Measurements from ENCODE around the gene FBXW8.

FBXW8 gene

DNA sequence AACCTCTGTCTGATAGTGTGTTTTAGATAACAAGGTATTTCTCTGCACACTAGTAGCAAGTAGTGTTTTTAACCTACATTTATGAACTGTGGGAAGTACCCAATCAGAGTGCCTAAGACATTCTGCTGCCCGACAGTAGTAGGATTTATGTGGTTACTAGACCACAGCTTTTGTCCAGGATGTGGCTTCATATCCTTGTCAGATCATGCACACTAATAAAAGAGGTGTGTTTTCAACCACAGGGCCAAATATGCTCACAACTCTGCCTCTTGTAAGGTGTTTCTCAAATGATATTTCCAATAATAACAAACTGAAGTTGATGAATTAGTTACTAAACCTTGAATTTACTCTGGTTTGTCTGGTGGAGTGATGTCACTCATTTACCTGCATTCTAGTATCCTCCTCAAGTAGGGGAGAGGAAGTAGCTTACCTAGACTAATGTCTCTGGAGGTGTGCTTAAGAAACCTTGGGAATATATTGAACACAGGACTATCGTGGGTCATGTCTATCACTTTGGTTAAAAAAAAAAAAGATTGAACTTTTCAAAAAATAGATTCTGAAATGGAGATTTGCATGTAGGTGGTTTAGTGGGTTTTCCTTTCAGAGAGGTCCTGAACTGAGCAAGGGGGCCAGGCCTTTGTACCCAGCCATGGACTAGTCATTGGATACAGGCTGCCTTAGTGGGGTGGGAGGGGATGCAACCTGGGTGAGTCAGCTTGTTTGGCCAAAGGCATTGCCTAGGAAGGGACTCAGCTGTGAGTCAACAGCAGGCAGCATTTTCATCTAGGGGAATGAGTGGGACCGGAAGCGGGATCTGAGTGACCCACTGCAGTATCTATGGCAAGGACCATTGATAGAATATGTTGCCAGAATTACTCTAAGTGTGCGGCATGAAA is 14.1 kb downstream of the FBXW8 start:
- DNase-seq (ENCODE audit: low read depth) = peak; percentile 40

DNA sequence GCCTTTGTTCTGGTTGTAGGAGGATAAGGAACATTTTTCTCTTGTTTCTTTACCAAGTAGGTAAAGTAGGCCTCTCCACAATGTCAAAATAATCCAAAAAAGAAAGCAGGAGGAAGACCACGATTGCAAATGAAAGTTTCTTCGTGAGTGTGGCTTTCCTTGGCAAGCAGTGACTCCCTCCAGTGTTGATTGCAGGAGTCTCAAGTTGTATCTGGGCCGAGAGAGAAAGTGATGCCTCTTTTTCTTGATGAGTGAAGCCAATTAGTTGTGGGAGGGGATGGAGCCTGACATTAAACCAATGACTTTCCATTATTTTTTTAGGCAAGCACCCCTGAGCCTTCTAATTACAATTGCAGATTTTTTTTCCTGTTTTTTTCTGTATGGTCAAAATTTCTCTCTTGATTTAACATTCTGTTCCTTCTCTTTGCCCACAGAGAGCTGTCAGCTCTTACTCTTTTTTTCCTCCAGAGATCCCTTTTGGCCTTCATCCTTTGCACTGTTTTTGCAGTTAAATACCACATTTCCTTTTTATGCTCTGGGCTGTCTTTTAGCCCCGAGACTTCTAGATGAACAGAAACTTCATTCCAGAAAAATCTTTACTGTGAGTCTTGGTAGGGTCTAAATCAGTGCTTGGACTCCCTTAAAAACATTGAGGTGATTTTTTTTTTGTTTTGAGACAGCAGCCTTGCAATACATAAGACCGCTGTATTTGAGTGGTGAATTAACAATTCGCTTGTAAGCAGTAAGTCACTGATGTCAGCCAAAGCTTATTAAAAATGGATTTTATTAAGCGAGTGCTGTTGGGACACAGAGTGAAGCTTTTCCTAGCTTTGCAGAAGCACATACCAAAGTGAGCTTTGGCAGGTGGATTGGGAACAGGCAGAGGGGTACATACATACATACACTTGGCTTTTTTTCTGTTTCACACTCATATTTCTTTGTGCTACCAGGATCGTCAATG is 15.8 kb downstream of the FBXW8 start:
- DNase-seq (ENCODE audit: low read depth) = no peak

DNA sequence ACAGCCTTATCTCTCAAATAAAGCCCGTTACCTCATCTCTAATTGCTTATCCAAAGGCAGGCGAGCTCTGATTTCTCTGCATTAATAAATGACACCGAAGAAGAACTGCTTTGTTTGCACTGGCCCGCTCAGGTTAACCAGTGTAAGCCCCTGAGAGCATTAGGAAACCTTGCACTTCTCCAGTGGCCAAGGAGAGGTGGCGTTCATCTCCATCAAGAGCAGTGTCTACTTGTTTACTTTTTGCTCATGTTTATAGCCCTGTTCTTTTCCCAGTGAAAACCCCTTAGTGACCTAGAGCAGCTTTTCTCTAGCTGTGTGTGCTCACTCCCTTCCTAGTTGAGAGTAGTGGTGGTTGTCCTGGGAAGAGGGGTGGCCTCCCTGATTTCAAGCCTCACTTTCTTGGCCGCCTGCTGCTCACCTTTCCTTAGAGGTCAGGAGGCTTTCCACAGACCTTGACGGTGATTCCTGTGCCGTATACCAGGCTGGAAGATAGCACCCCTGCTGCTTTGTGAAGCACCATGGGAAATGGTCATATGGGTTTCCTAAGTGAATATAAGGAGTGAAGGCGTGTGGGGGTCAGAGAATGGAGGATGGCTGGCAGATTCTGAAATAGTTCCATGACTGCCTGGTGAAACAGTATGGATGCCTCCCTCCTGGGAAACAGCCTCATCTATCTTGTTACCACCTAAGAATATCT is 16.6 kb downstream of the FBXW8 start:
- no peak for DNase-seq (ENCODE audit: low read depth)

DNA sequence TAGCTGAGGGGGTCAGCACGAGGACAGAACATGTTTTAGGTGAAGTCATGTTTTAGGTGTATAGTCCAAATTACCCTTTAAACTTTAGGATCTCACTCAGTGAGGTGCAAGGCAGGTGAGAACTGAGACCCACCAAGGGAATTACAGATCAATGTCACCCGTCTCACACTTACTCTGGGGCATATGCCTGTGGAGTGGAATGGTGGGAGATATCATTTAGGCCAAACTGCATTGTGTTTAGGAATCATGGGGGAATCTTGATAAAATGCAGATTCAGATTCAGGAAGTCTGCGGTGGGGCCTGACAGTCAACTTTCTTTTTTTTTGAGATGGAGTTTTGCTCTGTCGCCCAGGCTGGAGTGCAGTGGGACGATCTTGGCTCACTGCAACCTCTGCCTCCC is 17.8 kb downstream of the FBXW8 start:
- DNase-seq (ENCODE audit: low read depth) = no peak

DNA sequence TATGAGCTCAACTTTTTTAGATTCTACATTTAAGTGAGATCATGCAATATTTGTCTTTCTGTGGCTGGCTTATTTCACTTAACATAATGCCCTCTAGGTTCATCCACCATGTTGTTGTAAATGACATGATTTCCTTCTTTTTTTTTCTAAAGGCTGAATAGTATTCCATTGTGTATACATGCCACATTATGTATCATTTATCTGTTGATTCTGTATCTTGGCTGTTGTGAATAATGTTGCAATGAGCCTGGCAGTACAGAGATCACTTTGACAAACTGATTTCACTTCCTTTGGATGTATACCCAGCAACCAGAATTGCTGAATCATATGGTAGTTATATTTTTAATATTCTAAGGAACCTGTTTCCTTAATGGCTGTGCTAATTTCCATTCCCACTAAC is 19.1 kb downstream of the FBXW8 start:
- no peak for DNase-seq (ENCODE audit: low read depth)

DNA sequence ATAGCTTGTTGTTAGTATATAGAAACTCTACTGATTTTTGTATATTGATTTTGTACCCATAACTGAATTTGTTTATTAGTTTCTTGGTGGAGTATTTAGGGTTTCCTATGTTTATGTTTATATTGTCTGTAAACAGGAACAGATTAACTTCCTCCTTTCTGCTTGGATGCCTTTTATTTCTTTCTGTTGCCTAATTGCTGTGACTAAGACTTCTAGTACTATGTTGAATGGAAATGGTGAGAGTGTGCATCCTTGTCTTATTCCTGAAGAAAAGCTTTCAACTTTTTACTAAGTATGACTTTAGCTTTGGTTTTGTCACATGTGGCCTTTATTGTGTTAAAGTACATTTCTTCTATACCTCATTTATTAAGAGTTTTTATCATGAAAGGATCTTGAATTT is 20.9 kb downstream of the FBXW8 start:
- DNase-seq (ENCODE audit: low read depth) = no peak

DNA sequence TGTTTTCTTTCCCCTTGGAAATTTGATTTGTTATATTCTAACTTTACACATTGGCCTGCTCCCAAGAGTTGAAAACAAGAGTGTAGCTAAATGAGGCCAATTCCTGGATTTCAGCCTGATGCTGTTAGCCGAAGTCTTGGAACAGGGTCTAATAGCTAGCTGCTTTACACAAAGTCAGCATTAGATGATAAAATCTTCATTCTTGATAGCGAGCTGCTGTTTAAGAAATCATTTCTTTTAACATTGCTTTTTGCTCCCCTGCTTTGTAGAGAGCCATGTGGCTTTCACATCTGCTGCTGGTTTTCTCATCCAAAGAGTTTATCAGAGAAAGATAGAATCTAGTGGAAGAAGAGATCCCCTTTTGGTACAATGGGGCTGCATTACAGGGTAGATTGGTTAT is 22.3 kb downstream of the FBXW8 start:
- DNase-seq (ENCODE audit: low read depth) = no peak

DNA sequence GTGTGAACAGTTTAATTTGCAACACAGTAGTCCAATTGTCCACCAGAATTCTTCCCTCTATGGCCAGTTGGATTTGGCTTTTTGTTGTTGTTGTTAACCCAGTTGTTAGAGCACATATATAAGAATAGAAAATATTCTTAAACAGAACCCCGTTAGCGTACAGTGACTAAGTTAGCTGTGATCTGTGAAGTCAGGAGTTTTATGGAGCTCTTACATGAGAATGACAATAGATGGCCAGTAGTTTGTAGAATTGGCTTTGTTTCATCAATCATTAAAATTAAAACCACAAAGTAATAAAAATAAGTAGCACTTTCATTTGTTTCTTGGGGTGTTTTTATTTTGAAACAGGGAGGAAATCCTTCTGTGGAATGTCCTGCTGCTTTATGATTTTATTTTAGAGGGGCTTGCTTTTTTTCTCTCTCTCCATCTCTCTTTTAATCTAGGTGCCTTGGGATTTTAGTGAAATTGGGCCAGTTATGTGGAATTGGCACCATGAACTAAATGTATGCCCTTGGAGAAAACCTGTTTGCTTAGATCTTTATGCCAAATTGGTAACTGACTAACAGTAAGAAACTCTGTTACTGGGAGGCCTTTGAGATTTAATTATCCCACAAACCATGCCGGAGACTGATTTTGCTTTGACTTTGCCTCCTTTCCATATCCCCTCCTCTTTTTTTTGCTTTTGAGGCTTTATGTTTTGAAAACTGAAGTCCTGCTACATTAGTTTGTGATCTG is 22.9 kb downstream of the FBXW8 start:
- no peak for DNase-seq (ENCODE audit: low read depth)

DNA sequence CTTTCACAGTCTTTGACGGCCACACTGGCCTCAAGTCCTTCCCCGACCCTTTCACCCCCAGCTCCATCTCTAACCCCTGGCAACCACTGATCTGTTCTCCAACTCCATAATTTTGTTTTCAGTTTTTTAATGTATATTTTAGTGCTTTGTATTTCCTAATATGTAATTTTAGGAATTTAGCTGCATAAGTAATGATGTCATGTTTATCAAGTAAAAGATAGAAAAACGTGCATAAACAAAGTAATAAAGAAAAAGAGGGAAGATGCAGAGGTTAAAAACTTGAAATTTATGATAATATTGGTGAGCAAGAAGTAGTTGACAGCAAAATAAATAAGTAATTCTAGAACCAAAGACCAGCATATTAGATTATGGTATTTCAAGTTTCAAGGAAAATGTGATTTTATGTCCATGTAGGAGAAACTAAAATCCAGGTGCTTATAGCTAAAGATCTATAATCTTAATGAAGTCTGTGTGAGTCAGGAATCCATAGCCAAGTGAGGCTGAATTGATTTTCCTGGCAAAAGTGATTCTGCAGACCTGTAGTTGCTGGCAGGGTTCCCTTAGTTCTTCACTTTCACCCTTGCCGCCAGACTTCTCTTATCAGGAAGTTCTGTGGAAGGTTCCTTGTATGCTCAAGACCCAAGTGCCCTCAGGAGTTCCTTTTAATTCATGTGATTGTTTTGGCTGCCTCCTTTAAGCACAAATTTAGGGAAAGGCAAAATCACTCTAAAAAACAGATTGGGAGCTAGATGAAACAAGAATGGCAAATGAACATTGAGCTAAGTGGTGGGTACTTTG is 24.4 kb downstream of the FBXW8 start:
- DNase-seq (ENCODE audit: low read depth) = no peak

DNA sequence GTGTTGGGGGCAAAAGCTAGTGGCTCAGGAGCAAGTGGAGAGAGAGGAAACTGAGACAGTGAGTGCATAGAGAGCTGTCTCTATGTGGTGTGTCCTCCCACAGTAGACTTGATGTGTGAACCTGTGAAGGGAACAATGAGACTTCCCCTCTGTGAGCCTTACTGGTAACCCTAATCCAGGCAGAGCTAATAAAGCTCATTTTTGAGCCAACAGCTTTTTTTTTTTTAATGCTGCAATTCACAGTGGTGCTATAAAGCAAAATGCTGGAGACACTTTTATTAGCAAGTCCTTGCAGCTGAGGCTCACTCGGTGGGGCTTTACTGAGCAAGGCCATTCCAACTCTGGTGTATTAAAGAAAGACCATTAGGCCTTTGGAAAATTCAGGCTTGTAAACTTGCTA is 26.9 kb downstream of the FBXW8 start:
- no peak for DNase-seq (ENCODE audit: low read depth)

DNA sequence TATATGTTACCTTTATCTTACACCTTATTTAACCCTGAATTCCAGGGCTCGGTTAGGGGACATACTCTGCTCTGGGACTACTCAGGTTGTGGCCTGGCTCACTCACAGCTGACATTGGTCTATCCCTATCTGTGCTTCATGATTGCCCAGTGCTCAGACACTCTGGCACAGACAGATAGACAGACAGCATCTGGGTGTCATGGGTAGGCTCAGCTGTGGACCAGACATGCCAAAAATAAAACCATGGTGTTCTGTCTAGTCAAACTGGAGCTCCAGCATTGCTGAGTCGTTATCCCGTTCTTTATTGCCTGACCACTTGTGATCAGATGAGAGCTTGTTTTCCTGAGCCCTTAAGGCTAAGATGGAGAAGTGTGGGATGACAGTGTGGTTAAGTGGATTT is 29.0 kb downstream of the FBXW8 start:
- no peak for DNase-seq (ENCODE audit: low read depth)

DNA sequence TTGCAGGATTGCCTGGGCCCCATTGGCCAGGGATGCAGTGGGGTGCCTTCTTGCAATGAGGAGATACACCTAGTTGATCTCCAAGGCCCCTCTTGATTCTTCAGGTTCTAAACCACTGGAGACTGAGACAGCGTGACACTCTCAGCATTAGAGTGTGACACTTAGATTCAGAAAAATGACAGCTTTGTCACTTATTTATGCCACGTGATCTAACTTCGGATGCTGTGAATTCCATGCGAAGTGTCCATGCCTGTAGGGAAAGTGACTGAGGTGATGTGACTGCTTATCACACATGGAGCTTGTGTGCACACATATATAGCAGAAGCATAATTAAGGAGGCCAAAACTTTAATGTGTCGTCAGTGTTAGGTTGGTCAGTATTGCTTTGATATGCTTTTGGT is 30.4 kb downstream of the FBXW8 start:
- DNase-seq (ENCODE audit: low read depth) = no peak

DNA sequence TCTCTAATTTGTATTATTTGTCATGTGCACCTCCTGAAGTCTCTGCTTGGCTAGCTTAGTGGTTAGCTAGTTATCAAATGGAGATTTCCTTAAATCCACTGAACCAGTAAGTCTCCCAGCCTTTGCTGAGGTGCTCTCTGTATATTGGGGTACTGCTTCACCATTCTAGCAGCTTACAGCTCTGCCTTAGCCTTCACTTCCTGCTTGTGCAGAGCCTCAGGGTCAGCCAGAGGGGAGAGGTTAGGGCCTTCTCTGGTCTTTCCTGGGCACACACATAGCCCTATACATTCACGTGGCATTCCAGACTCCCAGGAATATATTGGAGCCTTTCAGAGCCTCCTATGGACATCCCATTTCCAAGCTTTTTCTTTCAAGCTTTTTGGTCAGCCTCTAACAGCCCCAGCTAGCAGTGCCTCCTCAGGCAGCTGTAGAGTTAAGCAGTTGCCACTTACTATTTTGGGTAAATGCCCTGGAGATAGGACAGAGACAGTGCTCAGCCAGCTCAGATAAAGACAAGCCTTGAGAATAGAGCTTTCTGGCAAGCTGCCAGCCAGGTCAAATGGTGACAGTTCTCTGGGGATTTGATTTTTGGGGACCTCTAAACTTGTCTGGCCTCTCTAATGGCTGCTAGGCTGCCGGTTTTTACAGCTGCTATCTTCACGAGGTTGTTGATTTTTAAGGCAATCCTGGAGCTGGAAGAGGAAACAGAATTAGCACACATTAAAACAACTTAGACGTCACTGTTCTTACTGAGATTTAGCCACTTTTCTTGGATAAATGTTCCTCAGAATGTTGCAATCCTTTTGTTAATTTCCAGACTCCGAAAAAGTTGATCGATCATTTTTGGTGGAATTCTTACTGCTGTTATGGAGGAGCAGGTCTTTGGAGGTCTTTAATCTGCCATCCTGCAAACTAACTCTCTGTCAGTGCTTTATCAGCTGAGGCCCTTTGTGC is 32.9 kb downstream of the FBXW8 start:
- no peak for DNase-seq (ENCODE audit: low read depth)

DNA sequence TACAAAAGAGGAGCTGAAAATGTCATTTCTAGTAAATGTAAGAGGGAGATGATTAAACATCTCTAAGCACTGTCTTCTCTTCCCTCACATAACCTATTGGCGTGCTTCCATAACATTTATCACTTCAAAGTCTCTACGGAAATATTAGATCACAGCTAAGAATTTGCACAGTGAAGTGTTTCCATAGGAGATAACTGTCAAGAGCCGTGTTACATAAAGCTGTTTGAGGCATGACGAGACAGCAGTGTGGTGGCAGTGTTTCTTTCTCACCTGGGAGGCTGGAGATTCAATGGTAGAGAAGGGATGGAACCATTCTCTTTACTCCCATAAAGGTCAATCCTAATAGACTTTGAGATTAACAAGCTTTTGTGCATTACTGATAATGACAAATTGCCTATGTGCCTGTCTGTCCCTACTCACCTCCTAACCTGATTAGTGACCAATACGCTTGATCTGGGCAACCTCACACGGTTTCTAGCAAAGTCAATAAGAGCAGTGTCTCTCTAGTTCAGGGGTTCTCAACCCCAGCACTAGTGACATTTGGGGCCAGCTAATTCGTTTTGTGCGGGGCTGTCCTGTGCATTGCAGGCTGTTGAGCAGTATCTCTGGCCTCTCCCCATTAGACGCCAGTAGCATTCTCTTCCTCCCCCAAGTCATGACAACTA is 35.3 kb downstream of the FBXW8 start:
- DNase-seq (ENCODE audit: low read depth) = no peak

DNA sequence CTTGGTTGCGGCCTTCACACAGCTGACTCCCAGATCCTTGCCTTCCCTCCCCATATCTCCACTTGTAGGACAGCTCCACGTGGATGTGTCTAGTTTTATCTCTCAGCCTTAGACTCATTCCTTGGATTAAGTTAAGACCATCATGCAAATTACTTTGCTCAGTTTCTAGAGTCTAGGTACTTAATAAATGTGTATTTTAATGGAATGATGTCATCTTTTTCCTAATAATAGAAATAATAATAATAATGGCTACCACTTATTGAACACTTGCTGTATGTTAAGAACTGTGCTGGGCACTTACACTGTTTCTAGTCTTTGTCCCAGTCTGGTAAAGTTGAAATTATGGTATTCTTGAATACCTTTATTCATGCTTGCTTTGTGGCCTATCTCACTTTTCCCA is 37.5 kb downstream of the FBXW8 start:
- no peak for DNase-seq (ENCODE audit: low read depth)

DNA sequence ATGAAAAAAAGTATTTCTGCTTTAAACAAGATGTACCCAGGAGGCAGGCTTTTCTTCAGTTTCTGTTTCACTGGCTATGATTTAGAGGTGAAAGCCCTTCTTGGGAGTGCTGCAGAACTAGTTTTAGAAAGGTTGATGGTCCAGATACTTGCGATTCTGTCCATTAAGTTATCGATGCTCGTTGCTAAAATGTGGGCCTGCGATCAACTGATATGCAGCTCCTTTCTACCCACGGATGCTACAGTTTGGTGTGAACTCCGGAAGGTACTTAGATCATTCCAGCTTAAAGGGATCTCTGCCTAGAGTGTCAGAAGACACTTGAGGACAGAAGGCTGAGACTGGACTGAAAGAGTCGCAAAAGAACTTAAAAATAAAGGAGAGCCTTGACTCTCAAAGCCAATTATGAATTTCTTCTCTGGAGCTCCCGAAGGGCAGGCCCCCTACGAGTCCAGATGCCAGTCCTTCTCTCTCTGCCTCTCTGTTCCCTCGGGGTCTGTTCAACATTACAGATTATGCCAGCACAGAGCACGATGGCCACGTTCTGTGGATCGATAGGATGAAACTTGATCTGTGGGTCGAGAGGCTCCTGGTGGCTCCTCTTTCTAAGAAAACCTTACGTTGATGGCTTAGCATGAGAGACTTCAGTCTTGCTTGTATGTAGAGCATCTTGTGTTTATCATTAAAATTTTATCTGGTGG is 40.0 kb downstream of the FBXW8 start:
- no peak for DNase-seq (ENCODE audit: low read depth)

DNA sequence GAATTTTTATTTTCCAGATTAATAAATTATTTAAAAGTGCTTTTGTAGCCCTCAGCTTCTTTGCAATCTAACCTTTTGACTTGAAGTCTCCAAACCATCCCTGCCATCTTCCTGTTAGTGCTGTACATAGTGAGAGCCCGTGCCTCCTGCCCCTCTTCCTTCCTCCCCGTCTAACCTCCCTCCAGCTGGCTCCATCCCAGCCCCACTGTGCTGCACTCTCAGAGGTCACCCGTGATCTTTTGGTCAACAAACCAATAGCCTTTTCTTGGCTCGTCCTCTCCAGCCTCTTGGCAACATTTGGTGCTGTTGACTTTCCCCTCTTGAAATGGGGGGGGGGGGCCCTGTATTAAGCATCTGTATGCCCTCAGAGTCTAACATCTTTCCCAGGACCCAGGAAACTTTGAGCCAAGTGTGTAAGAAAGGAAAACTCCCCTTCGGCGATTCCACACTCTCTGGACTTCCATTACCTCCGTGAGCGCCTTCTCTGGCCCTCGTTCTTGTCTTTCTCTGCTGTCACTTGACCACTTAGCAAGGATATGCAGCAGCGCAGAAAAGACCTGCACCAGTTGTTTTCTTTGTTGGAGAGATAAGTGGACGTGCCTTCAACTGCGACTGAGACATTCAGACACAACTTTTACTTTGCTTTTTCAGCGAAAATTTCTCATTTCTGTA is 44.1 kb downstream of the FBXW8 start:
- DNase-seq (ENCODE audit: low read depth) = no peak

Data from stromal cell of bone marrow (primary cell).